HEK293 (cell line): Measurements from ENCODE around the gene MRPL33.

Experiments used
- CTCF ChIA-PET: fragments of 350-600 bp; formaldehyde crosslinking; extraction: SDS; loops from one replicate; lab custom pipeline; 2021; ENCODE audit warnings: antibody characterized with exemption; lab: Yijun Ruan, JAX
- POLR2A ChIA-PET: fragments of 300-600 bp; formaldehyde crosslinking; extraction: SDS; loops from one replicate; lab custom pipeline; 2020; ENCODE audit warnings: antibody characterized with exemption, inconsistent platforms; lab: Yijun Ruan, JAX
- H3K27ac ChIP-seq: fragments of 200-500 bp; sonication (Bioruptor generic); 2 replicates; pipeline ENCODE4 v1.5.1; 2014; ENCODE audit warnings: low read depth, low read length, control low read depth, inconsistent platforms; ENCODE audit errors: extremely low read depth
- H3K36me3 ChIP-seq, 2 experiments: fragments of 200-500 bp in 1 of 2; sonication (Bioruptor generic) in 1 of 2; 1 replicate in 1 of 2; 2 replicates in 1 of 2; pipeline ENCODE4 v1.5.1; 2014 to 2017; ENCODE audit warnings: inconsistent platforms in 2 of 2, low read length in 2 of 2; ENCODE audit not compliant: control insufficient read depth in 2 of 2, insufficient read depth in 1 of 2
- H3K4me1 ChIP-seq: fragments of 200-500 bp; sonication (Bioruptor generic); 2 replicates; pipeline ENCODE4 v1.5.1; 2014; ENCODE audit warnings: mild to moderate bottlenecking, low read length, inconsistent platforms; ENCODE audit not compliant: control insufficient read depth, insufficient read depth
- H3K4me3 ChIP-seq: 2 replicates; pipeline ENCODE4 v1.5.1; 2011; ENCODE audit warnings: low read depth, mild to moderate bottlenecking, control low read depth, low read length, moderate library complexity
- H3K9me3 ChIP-seq: fragments of 200-500 bp; sonication (Bioruptor generic); 2 replicates; pipeline ENCODE4 v1.5.1; 2014; ENCODE audit warnings: low read depth, low read length, inconsistent platforms; ENCODE audit not compliant: control insufficient read depth, insufficient read depth
- IKZF3 ChIP-seq: fragments of 450-650 bp; IDR thresholded peaks from 2 replicates; pipeline ENCODE4 v1.5.0; 2018; ENCODE audit warnings: missing biosample characterization, mild to moderate bottlenecking, missing genetic modification characterization, moderate library complexity
- KLF16 ChIP-seq: fragments of 450-650 bp; formaldehyde crosslinking; IDR thresholded peaks from 2 replicates; pipeline ENCODE4 v1.5.1; 2017; ENCODE audit warnings: missing biosample characterization, missing genetic modification characterization
- KLF7 ChIP-seq: fragments of 450-650 bp; formaldehyde crosslinking; IDR thresholded peaks from 2 replicates; pipeline ENCODE4 v1.5.1; 2016; ENCODE audit warnings: missing biosample characterization, missing genetic modification characterization, borderline replicate concordance
- PRDM1 ChIP-seq: fragments of 450-650 bp; formaldehyde crosslinking; IDR thresholded peaks from 2 replicates; pipeline ENCODE4; 2016; ENCODE audit warnings: missing biosample characterization, missing genetic modification characterization
- SCRT2 ChIP-seq: fragments of 450-650 bp; formaldehyde crosslinking; IDR thresholded peaks from 2 replicates; pipeline ENCODE4 v1.5.1; 2016; ENCODE audit warnings: missing biosample characterization, missing genetic modification characterization
- ZNF146 ChIP-seq: fragments of 450-650 bp; formaldehyde crosslinking; IDR thresholded peaks from 2 replicates; pipeline ENCODE4 v1.5.1; 2016; ENCODE audit warnings: missing biosample characterization, missing genetic modification characterization
- ZNF157 ChIP-seq: fragments of 450-650 bp; formaldehyde crosslinking; IDR thresholded peaks from 2 replicates; pipeline ENCODE4 v1.5.1; 2016; ENCODE audit warnings: missing biosample characterization, missing genetic modification characterization
- ZNF169 ChIP-seq: fragments of 450-650 bp; formaldehyde crosslinking; IDR thresholded peaks from 2 replicates; pipeline ENCODE4 v1.5.1; 2016; ENCODE audit warnings: missing biosample characterization, missing genetic modification characterization
- ZNF2 ChIP-seq: fragments of 450-650 bp; formaldehyde crosslinking; IDR thresholded peaks from 2 replicates; pipeline ENCODE4 v1.5.1; 2016; ENCODE audit warnings: missing biosample characterization, missing genetic modification characterization
- ZNF366 ChIP-seq: fragments of 450-650 bp; formaldehyde crosslinking; conservative IDR thresholded peaks from 2 replicates; pipeline ENCODE4 v1.5.1; 2016; ENCODE audit warnings: missing biosample characterization, missing genetic modification characterization
- ZNF549 ChIP-seq: fragments of 450-650 bp; IDR thresholded peaks from 2 replicates; pipeline ENCODE4 v1.5.1; 2018; ENCODE audit warnings: missing biosample characterization, missing genetic modification characterization, mild to moderate bottlenecking, inconsistent platforms, moderate library complexity
- ZNF596 ChIP-seq: fragments of 450-650 bp; IDR thresholded peaks from 2 replicates; pipeline ENCODE4 v1.5.0; 2018; ENCODE audit warnings: missing biosample characterization, mild to moderate bottlenecking, missing genetic modification characterization, moderate library complexity
- ZNF610 ChIP-seq: fragments of 450-650 bp; formaldehyde crosslinking; IDR thresholded peaks from 2 replicates; pipeline ENCODE4 v1.5.1; 2016; ENCODE audit warnings: missing biosample characterization, missing genetic modification characterization, borderline replicate concordance
- ZNF629 ChIP-seq: fragments of 450-650 bp; formaldehyde crosslinking; IDR thresholded peaks from 2 replicates; pipeline ENCODE4 v1.5.1; 2017; ENCODE audit warnings: missing biosample characterization, missing genetic modification characterization
- ZNF701 ChIP-seq: fragments of 450-650 bp; formaldehyde crosslinking; IDR thresholded peaks from 2 replicates; pipeline ENCODE4 v1.5.1; 2016; ENCODE audit warnings: missing biosample characterization, missing genetic modification characterization
- ZSCAN30 ChIP-seq: fragments of 450-650 bp; IDR thresholded peaks from 2 replicates; pipeline ENCODE4 v1.5.1; 2018; ENCODE audit warnings: missing biosample characterization, mild to moderate bottlenecking, missing genetic modification characterization, moderate library complexity
- TF ChIP-seq, protein P1 (sequence below): fragments of 450-650 bp; formaldehyde crosslinking; conservative IDR thresholded peaks from 2 replicates; pipeline ENCODE4 v1.5.1; 2016; ENCODE audit warnings: low read depth, missing biosample characterization, missing genetic modification characterization
- TF ChIP-seq, protein P2 (sequence below): fragments of 450-650 bp; formaldehyde crosslinking; IDR thresholded peaks from 2 replicates; pipeline ENCODE4 v1.5.1; 2016; ENCODE audit warnings: missing biosample characterization, missing genetic modification characterization
- TF ChIP-seq, protein P3 (sequence below): fragments of 450-650 bp; IDR thresholded peaks from 2 replicates; pipeline ENCODE4 v1.5.1; 2018; ENCODE audit warnings: missing biosample characterization, mild to moderate bottlenecking, missing genetic modification characterization
- TF ChIP-seq, protein P4 (sequence below): fragments of 450-650 bp; formaldehyde crosslinking; IDR thresholded peaks from 2 replicates; pipeline ENCODE4 v1.5.1; 2016; ENCODE audit warnings: missing biosample characterization, missing genetic modification characterization
- TF ChIP-seq, protein P5 (sequence below): fragments of 450-650 bp; formaldehyde crosslinking; IDR thresholded peaks from 2 replicates; pipeline ENCODE4 v1.5.1; 2016; ENCODE audit warnings: missing biosample characterization, missing genetic modification characterization

MRPL33 gene

DNA sequence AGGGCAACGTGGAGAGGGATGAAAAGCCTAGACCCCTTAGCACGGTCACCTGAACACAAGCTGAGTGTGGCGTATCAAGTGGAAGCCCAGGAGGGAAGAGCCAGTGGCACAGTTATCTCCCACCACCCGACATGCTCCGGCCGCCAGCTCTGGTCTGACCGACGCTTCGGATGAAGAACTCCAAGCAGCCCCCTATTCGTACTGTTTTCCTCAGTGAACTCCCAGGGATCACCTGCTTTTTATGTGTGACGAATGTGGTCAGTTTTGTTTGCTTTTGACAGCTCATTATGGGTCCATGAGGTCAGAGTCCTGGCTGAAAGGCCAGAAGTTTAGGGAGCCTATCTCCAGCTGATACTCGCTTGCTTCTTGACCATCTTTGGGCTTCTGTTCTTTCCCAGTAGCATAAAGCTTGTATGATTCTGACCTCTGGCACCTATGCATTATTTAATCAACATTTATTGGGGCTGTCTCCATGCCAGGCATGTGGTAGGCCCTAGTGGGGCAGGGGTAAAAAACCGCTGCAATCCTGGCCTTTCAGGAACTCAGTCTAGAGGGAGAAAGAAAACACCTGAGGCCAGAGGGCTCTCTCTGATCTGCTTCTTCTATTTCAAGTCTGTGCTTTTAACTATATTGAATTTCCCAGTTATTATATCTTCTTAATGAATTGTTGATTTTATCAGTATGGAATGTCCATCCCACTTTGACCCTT is 33.0 kb upstream of the MRPL33 start (continued):
- no peak for TF ChIP-seq KLF16 (tag by site-specific recombination)
- TF ChIP-seq ZNF366 (tag by site-specific recombination), result no peak
- no peak for TF ChIP-seq ZNF2 (tag by site-specific recombination)
- no peak for TF ChIP-seq SCRT2
- TF ChIP-seq, all 188 proteins: peak for 0

DNA sequence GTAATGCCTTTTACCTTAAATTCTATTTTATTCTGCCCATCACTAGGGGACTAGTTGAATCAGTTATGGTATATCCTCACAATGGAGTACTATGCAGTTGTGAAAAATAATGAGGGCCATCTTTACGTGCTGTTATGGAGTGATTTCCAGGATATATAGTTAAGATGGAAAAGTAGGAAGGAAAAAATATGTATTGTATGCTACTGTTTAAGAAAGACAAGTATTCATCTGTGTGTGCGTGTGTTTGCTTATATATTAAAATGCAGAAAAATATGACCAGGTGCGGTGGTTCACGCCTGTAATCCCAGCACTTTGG is 32.5 kb upstream of the MRPL33 start:
- CTCF ChIA-PET, result no interaction called here
- no peak overlapping the region for H3K27ac ChIP-seq
- POLR2A ChIA-PET, result no interaction called here

DNA sequence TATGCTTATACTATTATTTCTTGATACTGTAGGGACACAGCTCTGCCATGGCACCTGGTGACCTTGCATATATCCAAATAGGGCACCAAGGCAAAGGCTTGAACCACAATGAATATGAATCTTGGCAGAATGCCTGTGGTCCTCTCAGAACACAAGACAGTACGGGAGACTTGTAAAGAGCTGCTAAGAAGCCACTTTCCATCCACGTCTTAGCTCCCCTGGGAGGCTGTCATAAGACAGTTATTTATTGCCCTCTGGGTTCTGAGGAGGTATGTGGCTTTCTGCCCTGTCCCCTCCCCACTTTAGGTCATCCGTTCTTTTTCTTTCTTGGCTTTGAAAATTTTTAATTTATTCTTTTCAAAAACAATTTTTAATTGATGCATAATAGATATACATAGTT is 29.8 kb upstream of the MRPL33 start:
- H3K9me3 ChIP-seq, result no peaks in the 10 kb centered on the region
- H3K27ac ChIP-seq, result no peak overlapping the region
- no peak overlapping the region for H3K4me3 ChIP-seq
- no peaks in the 10 kb centered on the region for H3K4me1 ChIP-seq
- H3K36me3 ChIP-seq, result no peaks in the 10 kb centered on the region
- TF ChIP-seq ZSCAN30 (tag by site-specific recombination) (no peak), ZNF596 (no peak), IKZF3 (no peak)
- TF ChIP-seq, protein P1, sequence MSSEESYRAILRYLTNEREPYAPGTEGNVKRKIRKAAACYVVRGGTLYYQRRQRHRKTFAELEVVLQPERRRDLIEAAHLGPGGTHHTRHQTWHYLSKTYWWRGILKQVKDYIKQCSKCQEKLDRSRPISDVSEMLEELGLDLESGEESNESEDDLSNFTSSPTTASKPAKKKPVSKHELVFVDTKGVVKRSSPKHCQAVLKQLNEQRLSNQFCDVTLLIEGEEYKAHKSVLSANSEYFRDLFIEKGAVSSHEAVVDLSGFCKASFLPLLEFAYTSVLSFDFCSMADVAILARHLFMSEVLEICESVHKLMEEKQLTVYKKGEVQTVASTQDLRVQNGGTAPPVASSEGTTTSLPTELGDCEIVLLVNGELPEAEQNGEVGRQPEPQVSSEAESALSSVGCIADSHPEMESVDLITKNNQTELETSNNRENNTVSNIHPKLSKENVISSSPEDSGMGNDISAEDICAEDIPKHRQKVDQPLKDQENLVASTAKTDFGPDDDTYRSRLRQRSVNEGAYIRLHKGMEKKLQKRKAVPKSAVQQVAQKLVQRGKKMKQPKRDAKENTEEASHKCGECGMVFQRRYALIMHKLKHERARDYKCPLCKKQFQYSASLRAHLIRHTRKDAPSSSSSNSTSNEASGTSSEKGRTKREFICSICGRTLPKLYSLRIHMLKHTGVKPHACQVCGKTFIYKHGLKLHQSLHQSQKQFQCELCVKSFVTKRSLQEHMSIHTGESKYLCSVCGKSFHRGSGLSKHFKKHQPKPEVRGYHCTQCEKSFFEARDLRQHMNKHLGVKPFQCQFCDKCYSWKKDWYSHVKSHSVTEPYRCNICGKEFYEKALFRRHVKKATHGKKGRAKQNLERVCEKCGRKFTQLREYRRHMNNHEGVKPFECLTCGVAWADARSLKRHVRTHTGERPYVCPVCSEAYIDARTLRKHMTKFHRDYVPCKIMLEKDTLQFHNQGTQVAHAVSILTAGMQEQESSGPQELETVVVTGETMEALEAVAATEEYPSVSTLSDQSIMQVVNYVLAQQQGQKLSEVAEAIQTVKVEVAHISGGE (tag by site-specific recombination), result no peak
- POLR2A ChIA-PET, result interaction anchor here (0.8 kb wide), 1 partner anchor 539 kb away, joined by 3 read pairs; no protein-coding TSS in a partner anchor
- CTCF ChIA-PET, result interaction anchor here (0.6 to 2.7 kb wide), 4 partner anchors 18 to 901 kb away, joined by 3 to 8 read pairs (median 6); no protein-coding TSS in a partner anchor

More for the DNA sequence above, 32.5 kb upstream of the MRPL33 start:
- H3K36me3 ChIP-seq, result no peaks in the 10 kb centered on the region
- peak; percentile 72 for TF ChIP-seq ZNF146 (tag by site-specific recombination)
- no peak for TF ChIP-seq ZNF629
- H3K4me3 ChIP-seq, result no peak overlapping the region
- no peaks in the 10 kb centered on the region for H3K9me3 ChIP-seq
- H3K4me1 ChIP-seq, result no peaks in the 10 kb centered on the region

DNA sequence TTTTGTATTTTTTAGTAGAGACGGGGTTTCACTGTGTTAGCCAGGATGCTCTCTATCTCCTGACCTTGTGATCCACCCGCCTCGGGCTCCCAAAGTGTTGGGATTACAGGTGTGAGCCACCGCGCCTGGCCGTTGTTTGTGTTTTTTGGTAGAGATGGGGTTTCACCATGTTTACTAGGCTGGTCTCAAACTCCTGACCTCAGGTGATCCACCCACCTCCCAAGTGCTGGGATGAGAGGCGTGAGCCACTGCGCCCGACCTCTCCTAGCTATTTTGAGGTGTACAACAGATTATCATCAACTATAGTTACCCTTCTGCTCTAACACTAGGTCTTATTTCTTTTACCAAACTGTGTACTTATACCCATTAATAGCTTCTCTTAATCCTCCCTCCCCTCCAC is 28.9 kb upstream of the MRPL33 start:
- Histone ChIP-seq H3K36me3 (no peaks in the 10 kb centered on the region), H3K4me3 (no peak overlapping the region), H3K27ac (no peak overlapping the region), H3K4me1 (no peaks in the 10 kb centered on the region), H3K9me3 (no peaks in the 10 kb centered on the region)
- ChIA-PET POLR2A (interaction anchor here (0.8 kb wide), 1 partner anchor 538 kb away, joined by 3 read pairs; no protein-coding TSS in a partner anchor), CTCF (interaction anchor here (1.6 to 2.7 kb wide), 2 partner anchors 19 to 59 kb away, joined by 6 read pairs; no protein-coding TSS in a partner anchor)
- no peak for TF ChIP-seq KLF7
- TF ChIP-seq ZNF701, result no peak
- TF ChIP-seq, protein P2, sequence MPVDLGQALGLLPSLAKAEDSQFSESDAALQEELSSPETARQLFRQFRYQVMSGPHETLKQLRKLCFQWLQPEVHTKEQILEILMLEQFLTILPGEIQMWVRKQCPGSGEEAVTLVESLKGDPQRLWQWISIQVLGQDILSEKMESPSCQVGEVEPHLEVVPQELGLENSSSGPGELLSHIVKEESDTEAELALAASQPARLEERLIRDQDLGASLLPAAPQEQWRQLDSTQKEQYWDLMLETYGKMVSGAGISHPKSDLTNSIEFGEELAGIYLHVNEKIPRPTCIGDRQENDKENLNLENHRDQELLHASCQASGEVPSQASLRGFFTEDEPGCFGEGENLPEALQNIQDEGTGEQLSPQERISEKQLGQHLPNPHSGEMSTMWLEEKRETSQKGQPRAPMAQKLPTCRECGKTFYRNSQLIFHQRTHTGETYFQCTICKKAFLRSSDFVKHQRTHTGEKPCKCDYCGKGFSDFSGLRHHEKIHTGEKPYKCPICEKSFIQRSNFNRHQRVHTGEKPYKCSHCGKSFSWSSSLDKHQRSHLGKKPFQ (tag by site-specific recombination), result no peak
- TF ChIP-seq, protein P3, sequence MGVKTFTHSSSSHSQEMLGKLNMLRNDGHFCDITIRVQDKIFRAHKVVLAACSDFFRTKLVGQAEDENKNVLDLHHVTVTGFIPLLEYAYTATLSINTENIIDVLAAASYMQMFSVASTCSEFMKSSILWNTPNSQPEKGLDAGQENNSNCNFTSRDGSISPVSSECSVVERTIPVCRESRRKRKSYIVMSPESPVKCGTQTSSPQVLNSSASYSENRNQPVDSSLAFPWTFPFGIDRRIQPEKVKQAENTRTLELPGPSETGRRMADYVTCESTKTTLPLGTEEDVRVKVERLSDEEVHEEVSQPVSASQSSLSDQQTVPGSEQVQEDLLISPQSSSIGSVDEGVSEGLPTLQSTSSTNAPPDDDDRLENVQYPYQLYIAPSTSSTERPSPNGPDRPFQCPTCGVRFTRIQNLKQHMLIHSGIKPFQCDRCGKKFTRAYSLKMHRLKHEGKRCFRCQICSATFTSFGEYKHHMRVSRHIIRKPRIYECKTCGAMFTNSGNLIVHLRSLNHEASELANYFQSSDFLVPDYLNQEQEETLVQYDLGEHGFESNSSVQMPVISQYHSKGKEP (tag by site-specific recombination), result no peak
- no peak for TF ChIP-seq ZNF610 (tag by site-specific recombination)
- TF ChIP-seq ZNF549 (tag by site-specific recombination), result no peak
- TF ChIP-seq ZNF169 (tag by site-specific recombination), result no peak
- TF ChIP-seq PRDM1 (tag by site-specific recombination), result no peak
- TF ChIP-seq, protein P4, sequence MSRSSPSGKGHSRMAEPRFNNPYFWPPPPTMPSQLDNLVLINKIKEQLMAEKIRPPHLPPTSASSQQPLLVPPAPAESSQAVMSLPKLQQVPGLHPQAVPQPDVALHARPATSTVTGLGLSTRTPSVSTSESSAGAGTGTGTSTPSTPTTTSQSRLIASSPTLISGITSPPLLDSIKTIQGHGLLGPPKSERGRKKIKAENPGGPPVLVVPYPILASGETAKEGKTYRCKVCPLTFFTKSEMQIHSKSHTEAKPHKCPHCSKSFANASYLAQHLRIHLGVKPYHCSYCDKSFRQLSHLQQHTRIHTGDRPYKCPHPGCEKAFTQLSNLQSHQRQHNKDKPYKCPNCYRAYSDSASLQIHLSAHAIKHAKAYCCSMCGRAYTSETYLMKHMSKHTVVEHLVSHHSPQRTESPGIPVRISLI (tag by site-specific recombination), result no peak
- TF ChIP-seq, protein P5, sequence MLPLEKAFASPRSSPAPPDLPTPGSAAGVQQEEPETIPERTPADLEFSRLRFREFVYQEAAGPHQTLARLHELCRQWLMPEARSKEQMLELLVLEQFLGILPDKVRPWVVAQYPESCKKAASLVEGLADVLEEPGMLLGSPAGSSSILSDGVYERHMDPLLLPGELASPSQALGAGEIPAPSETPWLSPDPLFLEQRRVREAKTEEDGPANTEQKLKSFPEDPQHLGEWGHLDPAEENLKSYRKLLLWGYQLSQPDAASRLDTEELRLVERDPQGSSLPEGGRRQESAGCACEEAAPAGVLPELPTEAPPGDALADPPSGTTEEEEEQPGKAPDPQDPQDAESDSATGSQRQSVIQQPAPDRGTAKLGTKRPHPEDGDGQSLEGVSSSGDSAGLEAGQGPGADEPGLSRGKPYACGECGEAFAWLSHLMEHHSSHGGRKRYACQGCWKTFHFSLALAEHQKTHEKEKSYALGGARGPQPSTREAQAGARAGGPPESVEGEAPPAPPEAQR (tag by site-specific recombination), result no peak
- TF ChIP-seq ZNF157 (tag by site-specific recombination), result no peak
